Measurements from ENCODE around the gene EXOC3L4. TPM values are rescaled to one million over a fixed set of nuclear protein-coding genes. Genes with fewer than 3 reads are reported as not detected.

EXOC3L4 gene
- polyA plus RNA-seq, 1 donor from 2014 or later: not detected

DNA sequence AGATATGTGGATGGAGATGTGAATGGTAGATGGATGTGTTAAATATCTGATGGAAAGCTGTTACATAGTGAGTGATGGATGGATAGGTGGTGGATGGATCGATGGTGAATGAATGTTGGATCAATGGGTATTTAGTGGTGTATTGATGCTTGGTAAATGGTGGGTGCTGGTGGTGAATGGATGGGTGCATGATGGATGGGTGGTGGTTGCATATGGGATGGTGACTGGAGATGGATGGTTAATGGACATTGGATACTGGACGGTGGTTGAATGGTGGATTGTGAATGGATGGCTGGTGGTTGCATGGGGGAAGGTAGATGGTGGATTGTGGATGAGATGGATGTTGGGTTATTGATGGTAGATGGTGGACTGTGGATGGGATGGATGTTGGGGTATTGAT, 12.6 kb upstream of the EXOC3L4 start:
- no peaks in the 10 kb centered on the region for H3K9me3 ChIP-seq (ENCODE audit: low read length)
- TF ChIP-seq, protein P1, sequence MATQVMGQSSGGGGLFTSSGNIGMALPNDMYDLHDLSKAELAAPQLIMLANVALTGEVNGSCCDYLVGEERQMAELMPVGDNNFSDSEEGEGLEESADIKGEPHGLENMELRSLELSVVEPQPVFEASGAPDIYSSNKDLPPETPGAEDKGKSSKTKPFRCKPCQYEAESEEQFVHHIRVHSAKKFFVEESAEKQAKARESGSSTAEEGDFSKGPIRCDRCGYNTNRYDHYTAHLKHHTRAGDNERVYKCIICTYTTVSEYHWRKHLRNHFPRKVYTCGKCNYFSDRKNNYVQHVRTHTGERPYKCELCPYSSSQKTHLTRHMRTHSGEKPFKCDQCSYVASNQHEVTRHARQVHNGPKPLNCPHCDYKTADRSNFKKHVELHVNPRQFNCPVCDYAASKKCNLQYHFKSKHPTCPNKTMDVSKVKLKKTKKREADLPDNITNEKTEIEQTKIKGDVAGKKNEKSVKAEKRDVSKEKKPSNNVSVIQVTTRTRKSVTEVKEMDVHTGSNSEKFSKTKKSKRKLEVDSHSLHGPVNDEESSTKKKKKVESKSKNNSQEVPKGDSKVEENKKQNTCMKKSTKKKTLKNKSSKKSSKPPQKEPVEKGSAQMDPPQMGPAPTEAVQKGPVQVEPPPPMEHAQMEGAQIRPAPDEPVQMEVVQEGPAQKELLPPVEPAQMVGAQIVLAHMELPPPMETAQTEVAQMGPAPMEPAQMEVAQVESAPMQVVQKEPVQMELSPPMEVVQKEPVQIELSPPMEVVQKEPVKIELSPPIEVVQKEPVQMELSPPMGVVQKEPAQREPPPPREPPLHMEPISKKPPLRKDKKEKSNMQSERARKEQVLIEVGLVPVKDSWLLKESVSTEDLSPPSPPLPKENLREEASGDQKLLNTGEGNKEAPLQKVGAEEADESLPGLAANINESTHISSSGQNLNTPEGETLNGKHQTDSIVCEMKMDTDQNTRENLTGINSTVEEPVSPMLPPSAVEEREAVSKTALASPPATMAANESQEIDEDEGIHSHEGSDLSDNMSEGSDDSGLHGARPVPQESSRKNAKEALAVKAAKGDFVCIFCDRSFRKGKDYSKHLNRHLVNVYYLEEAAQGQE (IDR thresholded peaks at IDR 0.05; ENCODE audit: borderline replicate concordance): no peak
- no peak for TF ChIP-seq POLR2AphosphoS5 (IDR thresholded peaks at IDR 0.05)
- TF ChIP-seq RAD21 (conservative IDR thresholded peaks at IDR 0.05): no peak
- H4K20me1 ChIP-seq (ENCODE audit: insufficient read depth): no peaks in the 10 kb centered on the region
- no peaks in the 10 kb centered on the region for H3F3A ChIP-seq (ENCODE audit: insufficient read depth, low read length, poor library complexity, severe bottlenecking)
- no peaks in the 10 kb centered on the region for H3K36me3 ChIP-seq (ENCODE audit: insufficient read depth, low read length)
- no peaks in the 10 kb centered on the region for H3K9me2 ChIP-seq (ENCODE audit: insufficient read depth, low read length)
- H2AFZ ChIP-seq (ENCODE audit: low read depth, low read length): no peak overlapping the region
- H3K79me2 ChIP-seq (replicated peaks; ENCODE audit: insufficient read depth, low read length): no peaks in the 10 kb centered on the region
- no peak overlapping the region for H3K27ac ChIP-seq (ENCODE audit: low read length)
- peaks cover 11% of the 10 kb centered on the region for H3K27me3 ChIP-seq (ENCODE audit: insufficient read depth, low read depth, low read length)
- no peak overlapping the region for H3K9ac ChIP-seq (ENCODE audit: low read length)
- no peak overlapping the region for H3K4me2 ChIP-seq (ENCODE audit: low read length)
- H3K4me3 ChIP-seq (ENCODE audit: low read length): no peak overlapping the region

GRCh38 chr14:103084021-103084919, 10.3 kb upstream of the EXOC3L4 start, which contains the start of gene LBHD2:
LBHD2 (plus strand) TSS chr14:103084210; CDS start chr14:103086013, 1,803 bp downstream.
- no peaks in the 10 kb centered on the region for H3K79me2 ChIP-seq (replicated peaks; ENCODE audit: insufficient read depth, low read length)
- H3K9ac ChIP-seq (ENCODE audit: low read length): no peak within 1 kb of the TSS
- no peaks in the 10 kb centered on the region for H4K20me1 ChIP-seq (ENCODE audit: insufficient read depth)
- H3K27me3 ChIP-seq (ENCODE audit: insufficient read depth, low read depth, low read length): peaks cover 11% of the 10 kb centered on the region
- no peak within 1 kb of the TSS for H3K4me2 ChIP-seq (ENCODE audit: low read length)
- no peaks in the 10 kb centered on the region for H3K36me3 ChIP-seq (ENCODE audit: insufficient read depth, low read length)
- no peaks in the 10 kb centered on the region for H3K9me3 ChIP-seq (ENCODE audit: low read length)
- TF ChIP-seq, protein P1 (IDR thresholded peaks at IDR 0.05; ENCODE audit: borderline replicate concordance): no peak
- TF ChIP-seq SMC3 (conservative IDR thresholded peaks at IDR 0.05; ENCODE audit: poor library complexity) (no peak), RAD21 (conservative IDR thresholded peaks at IDR 0.05) (no peak), TAF1 (IDR thresholded peaks at IDR 0.05; ENCODE audit: low read depth) (no peak), EZH2 (IDR thresholded peaks at IDR 0.05; ENCODE audit: borderline replicate concordance, insufficient read depth, low read length, poor library complexity, severe bottlenecking) (no peak), POLR2AphosphoS5 (IDR thresholded peaks at IDR 0.05) (no peak), EP300 (conservative IDR thresholded peaks at IDR 0.05; ENCODE audit: poor library complexity, severe bottlenecking) (no peak), MXI1 (conservative IDR thresholded peaks at IDR 0.05; ENCODE audit: poor library complexity, severe bottlenecking) (no peak)
- TF ChIP-seq, protein P2, sequence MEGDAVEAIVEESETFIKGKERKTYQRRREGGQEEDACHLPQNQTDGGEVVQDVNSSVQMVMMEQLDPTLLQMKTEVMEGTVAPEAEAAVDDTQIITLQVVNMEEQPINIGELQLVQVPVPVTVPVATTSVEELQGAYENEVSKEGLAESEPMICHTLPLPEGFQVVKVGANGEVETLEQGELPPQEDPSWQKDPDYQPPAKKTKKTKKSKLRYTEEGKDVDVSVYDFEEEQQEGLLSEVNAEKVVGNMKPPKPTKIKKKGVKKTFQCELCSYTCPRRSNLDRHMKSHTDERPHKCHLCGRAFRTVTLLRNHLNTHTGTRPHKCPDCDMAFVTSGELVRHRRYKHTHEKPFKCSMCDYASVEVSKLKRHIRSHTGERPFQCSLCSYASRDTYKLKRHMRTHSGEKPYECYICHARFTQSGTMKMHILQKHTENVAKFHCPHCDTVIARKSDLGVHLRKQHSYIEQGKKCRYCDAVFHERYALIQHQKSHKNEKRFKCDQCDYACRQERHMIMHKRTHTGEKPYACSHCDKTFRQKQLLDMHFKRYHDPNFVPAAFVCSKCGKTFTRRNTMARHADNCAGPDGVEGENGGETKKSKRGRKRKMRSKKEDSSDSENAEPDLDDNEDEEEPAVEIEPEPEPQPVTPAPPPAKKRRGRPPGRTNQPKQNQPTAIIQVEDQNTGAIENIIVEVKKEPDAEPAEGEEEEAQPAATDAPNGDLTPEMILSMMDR (IDR thresholded peaks at IDR 0.05; ENCODE audit: poor library complexity, severe bottlenecking): no peak
- no peak within 1 kb of the TSS for H2AFZ ChIP-seq (ENCODE audit: low read depth, low read length)
- H3K9me2 ChIP-seq (ENCODE audit: insufficient read depth, low read length): no peaks in the 10 kb centered on the region
- H3K4me3 ChIP-seq (ENCODE audit: low read length): no peak within 1 kb of the TSS
- no peaks in the 10 kb centered on the region for H3F3A ChIP-seq (ENCODE audit: insufficient read depth, low read length, poor library complexity, severe bottlenecking)
- H3K27ac ChIP-seq (ENCODE audit: low read length): no peak within 1 kb of the TSS

Data from neural cell (in vitro differentiated cells).